GM12872 (cell line): ENCODE measurements around the gene KCNH2.

Experiments used
- CTCF ChIP-seq: IDR thresholded peaks from 3 replicates; pipeline ENCODE4 v1.5.1; 2011; ENCODE audit warnings: low read depth, mild to moderate bottlenecking, low read length, moderate library complexity; ENCODE audit not compliant: insufficient read depth

The KCNH2 gene

GRCh38 chr7:150951521-150951920 lies 26.6 kb downstream of the KCNH2 start:
- TF ChIP-seq CTCF: no peak

- TF ChIP-seq CTCF: no peak
Measured at GRCh38 chr7:150951181-150951520, 27.0 kb downstream of the KCNH2 start.

- no peak for TF ChIP-seq CTCF
Measured at GRCh38 chr7:150950496-150951180, 27.5 kb downstream of the KCNH2 start.

- no peak for TF ChIP-seq CTCF
Measured at GRCh38 chr7:150949971-150950491, 28.1 kb downstream of the KCNH2 start.

- no peak for TF ChIP-seq CTCF
Measured at GRCh38 chr7:150949564-150949963, 28.6 kb downstream of the KCNH2 start.

GRCh38 chr7:150948791-150949251 lies 29.3 kb downstream of the KCNH2 start:
- no peak for TF ChIP-seq CTCF

GRCh38 chr7:150947761-150948651 lies 30.1 kb downstream of the KCNH2 start:
- no peak for TF ChIP-seq CTCF
